GM18873 (cell line): ENCODE results near the gene EHMT1.

ENCODE experiments used
- ATAC-seq: cut with Tn5 transposase; IDR thresholded peaks from one replicate; pipeline ENCODE4 v1.9.1; 2021; ENCODE audit warnings: mild to moderate bottlenecking, moderate library complexity, moderate number of reproducible peaks; ENCODE audit not compliant: unreplicated experiment, low FRiP score

The EHMT1 gene

DNA sequence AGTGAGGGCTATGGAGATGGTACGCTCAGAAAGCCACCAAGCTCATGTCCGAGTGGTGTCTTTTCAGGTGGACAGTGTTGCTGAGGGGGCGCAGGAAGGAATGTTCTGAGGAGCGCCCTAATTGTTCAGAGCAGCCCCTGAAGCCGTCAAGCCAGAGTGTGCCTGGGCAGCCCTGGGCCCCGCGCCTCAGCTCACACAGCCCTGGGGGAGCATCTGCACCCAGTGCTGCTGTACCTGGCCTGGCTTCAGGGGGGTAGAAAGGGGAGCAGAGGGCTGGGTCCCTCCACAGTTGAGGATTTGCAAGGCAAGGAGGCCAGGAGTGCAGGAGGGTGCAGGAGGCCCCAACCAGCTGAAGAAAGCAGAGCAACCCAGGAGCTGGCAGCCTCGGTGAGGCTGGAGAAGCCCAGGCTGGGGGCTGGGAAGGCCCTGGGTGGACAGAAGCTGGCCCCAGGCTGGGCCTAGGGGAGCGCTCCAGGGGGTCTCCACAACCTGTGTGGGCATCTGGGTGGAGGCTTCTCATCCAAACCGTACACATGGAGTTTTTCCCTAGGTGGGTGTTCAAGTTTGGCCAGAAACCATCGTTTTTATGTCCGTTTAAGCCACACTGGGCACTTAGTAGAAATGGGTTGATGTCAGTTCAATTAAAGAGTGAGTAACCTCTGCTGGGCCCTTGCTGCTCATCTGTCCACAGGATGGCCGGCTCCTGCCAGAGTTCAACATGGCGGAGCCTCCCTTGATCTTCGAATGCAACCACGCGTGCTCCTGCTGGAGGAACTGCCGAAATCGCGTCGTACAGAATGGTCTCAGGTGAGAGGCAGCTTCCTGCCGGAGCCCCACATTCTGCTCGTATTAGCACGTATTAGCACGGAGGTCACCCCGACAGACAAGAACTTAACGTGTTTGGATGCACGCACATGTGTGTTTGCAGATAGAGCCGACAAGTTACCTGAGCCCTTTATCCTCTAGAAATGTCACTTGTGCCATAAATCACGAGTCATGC lies 196.8 kb downstream of the EHMT1 start:
- no peak for ATAC-seq

- no peak for ATAC-seq
Observed at GRCh38 chr9:137816531-137817235, 197.9 kb downstream of the EHMT1 start.

DNA sequence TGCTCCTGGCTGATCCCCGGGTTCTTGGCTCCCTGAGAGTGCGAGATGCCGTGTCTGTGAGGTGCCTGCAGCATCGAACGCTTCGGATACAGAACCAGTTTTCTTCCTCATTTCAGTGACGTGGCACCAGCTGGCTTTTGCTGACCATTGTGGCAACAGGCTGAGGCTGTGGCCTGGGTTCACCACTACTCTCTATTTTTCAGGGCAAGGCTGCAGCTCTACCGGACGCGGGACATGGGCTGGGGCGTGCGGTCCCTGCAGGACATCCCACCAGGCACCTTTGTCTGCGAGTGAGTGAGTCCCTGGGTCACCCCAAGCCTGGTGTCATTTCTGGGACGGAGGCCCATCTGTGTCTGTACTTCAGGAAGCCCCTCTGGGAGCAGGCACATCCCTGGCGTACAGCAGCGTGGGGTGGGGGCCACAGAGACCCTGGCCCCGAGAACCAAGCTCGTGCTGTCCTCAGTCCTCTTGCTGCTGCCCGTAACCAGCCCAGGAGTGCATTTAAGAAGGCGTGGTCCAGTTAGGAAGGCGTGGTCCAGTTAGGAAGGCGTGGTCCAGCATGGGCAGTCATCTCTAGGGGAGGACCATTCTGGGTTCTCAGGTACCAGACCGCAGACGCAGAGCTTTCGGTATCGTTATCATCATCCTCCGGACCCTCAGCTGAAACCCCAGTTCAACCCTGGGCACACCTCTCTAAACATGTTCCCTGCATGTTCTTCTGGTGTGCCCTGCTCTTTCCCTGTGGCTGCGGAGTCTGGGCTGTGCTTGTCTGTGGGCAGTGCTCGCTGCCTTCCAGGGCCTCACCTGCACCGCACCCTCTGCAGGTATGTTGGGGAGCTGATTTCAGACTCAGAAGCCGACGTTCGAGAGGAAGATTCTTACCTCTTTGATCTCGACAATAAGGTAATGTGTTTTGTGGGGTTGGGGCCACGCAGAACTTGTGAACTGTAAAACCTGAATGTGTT lies 198.7 kb downstream of the EHMT1 start:
- ATAC-seq: no peak

DNA sequence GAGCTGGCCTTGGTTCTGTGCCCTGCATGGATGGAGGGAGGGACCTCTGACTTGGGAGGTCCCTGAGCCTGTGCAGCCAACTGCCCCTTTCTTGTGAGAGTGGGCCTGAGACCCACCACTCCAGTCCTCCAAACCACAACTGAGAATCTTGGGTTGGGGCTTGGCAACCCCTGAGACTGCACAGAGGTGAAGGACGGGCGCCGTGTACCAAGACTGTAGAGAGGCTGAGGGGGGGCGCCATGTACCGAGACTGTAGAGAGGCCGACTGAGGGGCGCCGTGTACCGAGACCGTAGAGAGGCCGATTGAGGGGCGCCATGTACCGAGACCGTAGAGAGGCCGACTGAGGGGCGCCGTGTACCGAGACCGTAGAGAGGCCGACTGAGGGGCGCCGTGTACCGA lies 199.5 kb downstream of the EHMT1 start:
- no peak for ATAC-seq

GRCh38 chr9:137820161-137820855 lies 201.5 kb downstream of the EHMT1 start:
- ATAC-seq: no peak

DNA sequence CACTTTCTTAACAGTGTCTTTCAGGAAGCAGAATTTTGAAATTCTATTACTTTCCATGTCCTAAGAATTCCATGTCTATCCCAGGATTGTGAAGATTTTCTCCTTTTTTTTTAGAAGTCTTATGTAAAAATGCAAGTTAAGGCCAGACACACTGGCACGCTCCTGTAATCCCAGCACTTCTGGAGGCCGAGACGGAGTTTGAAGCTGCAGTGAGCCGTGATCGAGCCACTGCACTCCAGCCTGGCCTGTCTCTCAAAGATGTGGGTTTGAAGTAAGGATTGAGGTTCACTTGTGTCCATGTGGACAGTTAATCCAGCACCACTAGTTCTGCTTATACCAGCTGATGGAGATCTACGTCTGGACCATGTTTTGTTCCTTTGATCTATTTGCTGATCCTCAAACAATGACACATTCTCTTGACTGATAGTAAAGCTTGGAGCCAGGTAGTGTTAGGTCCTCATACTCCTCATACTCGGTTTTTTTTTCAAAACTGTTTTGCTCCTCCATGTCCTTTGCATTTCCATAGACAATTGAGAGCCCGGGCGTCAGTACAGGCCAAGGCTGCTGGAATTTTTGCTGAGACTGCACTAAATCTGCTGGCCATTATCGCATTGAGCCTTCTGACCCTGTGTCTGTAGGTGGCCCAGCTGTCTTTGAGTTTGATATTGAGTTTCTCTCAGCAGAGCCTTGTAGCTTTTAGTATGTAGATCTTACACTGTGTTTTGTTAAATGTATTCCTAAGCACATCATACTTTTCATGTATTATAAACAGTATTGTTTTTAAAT lies 205.4 kb downstream of the EHMT1 start:
- no peak for ATAC-seq

DNA sequence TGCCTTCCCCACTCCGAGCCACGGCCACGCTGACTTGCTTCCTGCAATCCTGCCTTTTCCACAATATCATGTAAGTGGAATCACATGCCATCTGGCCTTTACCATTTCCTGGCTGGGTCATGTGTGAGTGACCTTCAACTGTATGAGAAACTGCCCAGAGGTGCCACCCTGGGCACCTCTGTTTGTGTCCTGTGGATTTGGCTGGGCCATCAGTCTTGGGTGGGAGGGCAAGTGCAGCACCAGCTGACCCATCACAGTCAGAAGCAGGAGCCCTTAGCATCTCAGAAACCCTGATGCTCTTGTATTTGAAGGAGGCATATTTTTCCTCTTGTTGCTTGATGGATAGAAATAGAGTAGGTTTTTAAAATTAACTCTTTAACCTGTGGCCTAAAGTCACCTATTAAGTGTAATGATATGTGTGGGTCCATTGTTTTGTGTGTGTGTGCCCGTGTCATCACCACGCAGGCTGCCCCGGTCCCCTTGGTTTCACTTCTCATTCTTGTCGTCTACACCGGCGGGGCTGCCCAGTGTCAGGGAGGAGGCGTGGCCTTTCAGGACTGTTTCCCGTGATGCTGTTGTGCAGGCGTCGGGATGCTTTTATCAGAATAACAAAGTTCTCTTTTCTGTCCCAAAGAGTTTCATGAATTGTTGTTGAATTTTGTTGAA lies 206.7 kb downstream of the EHMT1 start:
- no peak for ATAC-seq

GRCh38 chr9:137827908-137828526 lies 209.2 kb downstream of the EHMT1 start:
- no peak for ATAC-seq

DNA sequence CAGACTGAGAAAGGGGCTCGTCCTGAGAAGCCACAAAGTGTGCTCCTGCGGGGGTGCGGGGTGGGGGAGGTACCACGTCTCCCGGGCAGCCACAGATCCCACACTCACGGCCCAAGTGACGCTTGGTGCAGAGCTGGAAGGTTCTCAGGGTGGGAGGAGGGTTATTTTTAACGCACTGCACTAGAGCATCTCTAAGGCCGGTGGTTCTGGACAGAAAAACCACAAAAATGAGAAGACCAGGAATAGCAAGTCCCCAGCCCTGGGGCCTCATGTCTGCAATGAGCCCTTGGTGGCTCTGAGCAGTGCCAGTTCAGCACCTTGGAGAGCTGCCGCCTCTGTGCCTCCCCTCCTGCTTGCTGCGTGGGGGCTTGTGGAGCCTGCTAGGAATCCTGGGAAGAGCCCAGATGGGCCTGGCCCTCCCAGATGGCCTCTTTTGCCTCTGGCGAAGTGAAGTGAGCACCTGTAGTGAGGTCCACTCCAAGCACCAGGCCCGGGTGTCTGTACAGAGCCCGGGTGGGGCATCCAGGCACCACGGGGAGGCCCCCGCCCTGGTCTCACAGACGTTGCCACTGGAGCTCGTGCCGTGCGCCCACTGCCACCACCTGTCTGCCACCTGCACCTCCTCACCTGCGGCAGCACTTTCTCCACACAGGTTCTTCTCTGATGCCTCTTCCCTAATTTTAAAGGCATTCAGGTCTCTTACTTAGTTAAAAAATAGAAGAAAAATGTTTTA lies 209.9 kb downstream of the EHMT1 start:
- ATAC-seq: no peak

DNA sequence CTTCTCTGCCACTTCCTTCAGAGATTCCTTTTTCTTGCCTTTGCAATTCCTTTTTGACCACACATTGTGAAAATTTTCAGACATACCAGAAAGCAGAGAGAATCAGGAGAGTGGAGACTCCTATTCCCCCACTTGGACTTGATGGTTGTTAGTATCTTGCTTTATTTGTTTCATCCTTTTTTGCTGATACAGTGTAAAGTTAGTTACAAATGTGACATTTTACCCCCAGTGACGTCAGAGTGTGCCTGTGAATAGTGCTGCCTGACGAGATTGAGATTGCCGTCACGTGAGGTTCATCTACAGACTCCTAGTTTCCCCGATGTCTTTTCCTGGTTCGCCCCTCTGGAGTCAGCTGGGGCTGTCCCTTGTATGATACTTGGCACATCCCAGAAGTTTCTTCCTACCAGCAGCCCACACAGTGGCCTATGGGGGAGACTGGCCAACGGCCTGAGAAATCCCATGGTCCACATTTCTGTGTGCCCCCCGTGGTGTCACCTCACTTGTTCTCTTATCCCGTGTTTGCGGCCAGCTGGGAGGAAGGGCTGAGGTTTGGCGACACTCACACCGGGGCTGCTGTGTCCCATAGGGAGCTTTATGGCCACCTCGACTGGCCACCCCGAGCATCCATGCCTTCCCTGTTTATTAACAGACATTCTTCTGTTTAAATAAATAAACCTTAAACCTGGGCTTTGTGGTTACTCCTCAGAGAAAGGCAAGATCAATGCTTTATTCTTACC lies 210.6 kb downstream of the EHMT1 start:
- ATAC-seq: no peak

- ATAC-seq: no peak
Observed at GRCh38 chr9:137832191-137832700, 213.4 kb downstream of the EHMT1 start.

DNA sequence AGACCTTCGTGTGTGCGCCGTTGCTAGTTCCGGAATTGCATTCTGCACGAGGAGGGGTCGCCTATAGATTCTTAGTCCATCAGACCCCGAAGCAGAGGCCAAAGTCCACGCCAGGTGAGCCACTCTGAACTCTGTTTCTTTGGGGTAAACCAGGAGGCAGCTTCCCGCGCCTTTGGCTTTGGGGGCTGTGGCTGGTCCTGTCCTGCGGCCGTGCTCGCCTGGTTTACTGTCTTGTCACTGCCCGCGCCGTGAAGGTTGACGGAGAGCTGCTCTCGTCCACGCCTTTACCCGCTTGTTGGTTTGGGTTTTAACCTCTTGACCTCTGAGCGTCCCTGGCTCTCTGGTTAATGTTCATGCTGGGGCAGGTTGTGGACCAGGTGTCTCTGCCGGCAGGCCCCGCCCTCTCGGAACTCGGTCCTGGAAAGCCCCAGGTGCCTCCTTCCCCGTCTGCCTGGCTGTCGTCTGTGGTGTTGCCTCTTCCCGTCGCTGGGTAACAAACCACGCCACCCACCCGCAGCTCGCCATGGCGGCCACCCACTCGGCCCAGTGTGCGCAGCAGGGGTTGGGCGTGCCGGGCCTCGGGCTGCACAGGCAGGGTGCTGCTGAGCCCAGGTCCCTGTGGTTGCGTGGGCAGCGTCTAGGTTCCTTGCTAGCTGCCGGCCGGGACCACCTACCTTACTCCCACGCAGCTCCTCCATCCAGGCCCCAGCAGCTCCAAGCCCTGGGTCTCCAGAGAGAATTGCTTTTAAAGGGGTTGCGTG lies 214.2 kb downstream of the EHMT1 start:
- ATAC-seq: no peak

DNA sequence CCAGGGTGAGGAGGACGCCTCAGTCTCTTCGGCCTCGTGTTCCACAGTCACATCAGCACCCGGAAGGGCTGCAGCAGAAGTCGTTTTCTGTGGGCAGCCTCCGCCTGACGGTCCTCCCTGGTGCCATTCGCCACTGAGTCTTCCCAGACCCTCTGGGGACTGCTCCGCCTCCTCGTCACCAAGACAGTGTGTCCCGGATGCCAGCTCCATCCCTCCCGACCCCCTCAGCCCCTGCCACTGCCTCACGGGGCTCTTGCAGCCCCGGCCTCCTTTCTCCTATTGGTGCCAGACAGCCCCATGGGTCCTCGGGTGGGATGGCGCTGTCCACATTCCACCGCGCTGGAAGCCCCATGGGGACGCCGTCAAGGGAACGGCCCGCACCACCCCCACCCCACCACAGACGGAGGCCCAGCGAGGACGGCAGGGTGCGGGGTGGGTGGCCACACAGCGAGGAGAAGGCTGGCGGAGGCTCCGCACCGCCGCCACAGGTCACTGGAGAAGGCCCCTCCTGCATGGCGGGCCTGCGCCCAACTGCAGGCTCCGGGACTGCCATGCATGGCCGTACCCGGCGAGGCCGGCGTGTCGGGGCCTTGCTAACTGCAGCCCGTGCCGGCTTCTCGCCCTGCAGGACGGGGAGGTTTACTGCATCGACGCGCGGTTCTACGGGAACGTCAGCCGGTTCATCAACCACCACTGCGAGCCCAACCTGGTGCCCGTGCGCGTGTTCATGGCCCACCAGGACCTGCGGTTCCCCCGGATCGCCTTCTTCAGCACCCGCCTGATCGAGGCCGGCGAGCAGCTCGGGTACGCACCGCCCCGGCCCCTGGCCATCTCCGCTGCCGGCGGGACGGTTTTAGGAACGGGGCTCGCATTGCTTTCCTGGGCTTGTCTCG lies 215.2 kb downstream of the EHMT1 start:
- ATAC-seq: no peak

GRCh38 chr9:137834846-137835546 lies 216.2 kb downstream of the EHMT1 start:
- no peak for ATAC-seq
